GM12864 (cell line): ENCODE data around the gene KLF15.

Experiments
- DNase-seq: peaks from one replicate; pipeline ENCODE4 v3.0.0-alpha.2; 2011; ENCODE audit warnings: low read depth
- H3K4me3 ChIP-seq: 2 replicates; pipeline ENCODE4 v1.5.1; 2011; ENCODE audit warnings: mild to moderate bottlenecking, low read depth, low read length, control low read depth
- TF ChIP-seq, protein P1 (sequence below): IDR thresholded peaks from 2 replicates; pipeline ENCODE4 v1.5.1; 2011; ENCODE audit warnings: low read depth, mild to moderate bottlenecking, moderate library complexity, low read length, control low read depth, inconsistent platforms; ENCODE audit errors: missing control alignments

The KLF15 gene

DNA sequence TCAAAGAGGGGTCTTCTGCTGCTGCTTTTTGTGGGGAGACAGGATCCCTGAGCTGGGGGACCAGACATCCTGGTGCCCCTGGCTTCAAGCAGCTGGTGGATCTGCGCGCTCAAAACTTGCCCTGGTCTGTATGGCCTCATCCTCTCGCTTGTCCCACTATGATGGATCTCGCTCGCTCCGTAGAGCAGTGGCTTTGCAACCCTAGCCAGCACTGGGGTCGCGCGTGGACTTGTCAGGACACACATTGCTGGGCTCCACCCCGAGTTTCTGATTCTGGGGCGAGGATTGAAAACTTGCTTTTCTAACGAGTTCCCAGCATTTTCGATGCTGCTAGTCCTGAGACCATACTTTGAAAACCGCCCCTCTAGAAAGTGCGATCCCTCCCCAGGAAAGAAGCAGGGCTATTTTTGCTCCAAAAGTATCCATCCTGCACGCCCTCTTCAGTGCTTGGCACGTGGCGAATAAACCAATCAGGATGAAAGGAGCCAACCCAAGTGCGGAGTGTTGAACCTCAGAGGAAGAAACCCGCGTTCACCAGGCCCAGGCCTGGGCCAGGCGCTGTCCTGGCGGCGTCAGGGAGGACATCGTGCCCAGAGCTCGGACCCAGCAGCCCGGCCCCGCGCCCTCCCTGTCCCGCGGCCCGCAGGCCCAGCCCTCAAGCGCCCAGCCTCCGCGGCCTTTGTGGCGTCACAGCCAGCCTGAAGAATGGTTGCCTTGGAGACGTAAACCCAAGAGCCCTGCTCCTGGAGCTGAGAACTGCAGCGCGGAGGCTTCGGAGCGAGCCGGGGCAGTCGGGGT lies 37.2 kb upstream of the KLF15 start, which contains the start of gene CFAP100:
TSS of gene CFAP100 (plus strand) at position 731 of the 798 bp plus-strand sequence. CDS start 1,092 bp downstream, outside the sequence.
- TF ChIP-seq, protein P1, sequence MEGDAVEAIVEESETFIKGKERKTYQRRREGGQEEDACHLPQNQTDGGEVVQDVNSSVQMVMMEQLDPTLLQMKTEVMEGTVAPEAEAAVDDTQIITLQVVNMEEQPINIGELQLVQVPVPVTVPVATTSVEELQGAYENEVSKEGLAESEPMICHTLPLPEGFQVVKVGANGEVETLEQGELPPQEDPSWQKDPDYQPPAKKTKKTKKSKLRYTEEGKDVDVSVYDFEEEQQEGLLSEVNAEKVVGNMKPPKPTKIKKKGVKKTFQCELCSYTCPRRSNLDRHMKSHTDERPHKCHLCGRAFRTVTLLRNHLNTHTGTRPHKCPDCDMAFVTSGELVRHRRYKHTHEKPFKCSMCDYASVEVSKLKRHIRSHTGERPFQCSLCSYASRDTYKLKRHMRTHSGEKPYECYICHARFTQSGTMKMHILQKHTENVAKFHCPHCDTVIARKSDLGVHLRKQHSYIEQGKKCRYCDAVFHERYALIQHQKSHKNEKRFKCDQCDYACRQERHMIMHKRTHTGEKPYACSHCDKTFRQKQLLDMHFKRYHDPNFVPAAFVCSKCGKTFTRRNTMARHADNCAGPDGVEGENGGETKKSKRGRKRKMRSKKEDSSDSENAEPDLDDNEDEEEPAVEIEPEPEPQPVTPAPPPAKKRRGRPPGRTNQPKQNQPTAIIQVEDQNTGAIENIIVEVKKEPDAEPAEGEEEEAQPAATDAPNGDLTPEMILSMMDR: no peak
- DNase-seq: no peak
- no peak within 1 kb of the TSS for H3K4me3 ChIP-seq

DNA sequence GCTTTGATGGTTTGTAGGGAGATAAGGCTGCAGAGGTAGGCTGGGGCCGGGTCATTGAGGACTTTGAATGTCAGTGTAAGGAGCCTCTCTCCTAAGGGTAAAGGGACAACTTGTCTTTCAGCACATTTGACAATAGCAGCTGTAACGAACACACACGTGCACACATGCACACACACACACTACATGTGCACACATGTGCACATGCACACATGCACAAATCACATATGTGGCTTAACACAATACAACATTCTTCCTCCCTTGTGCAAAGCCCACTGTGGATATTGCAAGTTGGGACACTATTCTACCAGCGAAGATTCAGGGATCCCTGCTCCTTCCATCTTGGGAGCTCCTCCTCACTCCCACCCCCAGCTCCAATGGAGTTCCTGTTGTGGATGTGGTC lies 36.4 kb upstream of the KLF15 start:
- no peak for DNase-seq
- TF ChIP-seq, protein P1: no peak
- no peak overlapping the region for H3K4me3 ChIP-seq

DNA sequence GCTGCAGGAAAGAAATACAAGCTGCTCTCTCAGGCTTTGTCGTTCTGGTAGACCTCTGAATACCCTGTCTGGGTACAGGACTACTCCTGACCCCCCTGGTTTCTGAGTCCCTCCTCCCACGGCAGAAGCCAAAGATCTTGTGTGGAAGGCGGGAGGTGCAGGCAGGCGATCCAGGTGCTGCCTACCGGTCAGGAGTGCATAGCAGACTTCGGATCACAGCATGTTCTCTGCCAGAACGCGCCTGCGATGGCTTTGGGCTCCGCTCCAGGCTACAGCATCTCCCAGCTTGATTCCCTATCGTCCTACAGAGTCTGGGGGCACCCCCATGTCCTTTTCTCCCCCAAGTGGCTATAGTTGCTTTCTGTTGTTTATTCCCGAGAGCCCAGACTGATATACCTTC lies 35.0 kb upstream of the KLF15 start:
- no peak for DNase-seq
- TF ChIP-seq, protein P1: no peak
- H3K4me3 ChIP-seq: no peak overlapping the region

DNA sequence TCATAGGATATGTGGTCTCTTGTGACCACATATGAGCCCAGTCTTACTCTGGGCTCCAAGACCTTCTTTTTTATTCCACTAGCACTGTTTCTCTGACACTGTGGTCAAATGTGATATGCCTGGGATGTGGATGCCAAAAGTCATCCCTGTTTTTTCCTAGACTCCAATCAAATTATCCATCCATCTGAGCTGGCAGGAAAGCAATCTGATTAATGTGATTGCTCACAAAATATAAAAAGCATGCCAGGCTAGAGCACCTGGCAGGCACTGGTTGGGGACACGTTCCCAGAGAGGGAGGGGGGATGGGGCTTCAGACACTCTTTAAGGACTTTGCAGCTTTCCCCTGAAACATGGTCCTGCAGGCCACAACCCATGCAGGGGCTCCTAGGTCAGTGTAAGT lies 34.4 kb upstream of the KLF15 start:
- H3K4me3 ChIP-seq: no peak overlapping the region
- no peak for DNase-seq
- TF ChIP-seq, protein P1: no peak

DNA sequence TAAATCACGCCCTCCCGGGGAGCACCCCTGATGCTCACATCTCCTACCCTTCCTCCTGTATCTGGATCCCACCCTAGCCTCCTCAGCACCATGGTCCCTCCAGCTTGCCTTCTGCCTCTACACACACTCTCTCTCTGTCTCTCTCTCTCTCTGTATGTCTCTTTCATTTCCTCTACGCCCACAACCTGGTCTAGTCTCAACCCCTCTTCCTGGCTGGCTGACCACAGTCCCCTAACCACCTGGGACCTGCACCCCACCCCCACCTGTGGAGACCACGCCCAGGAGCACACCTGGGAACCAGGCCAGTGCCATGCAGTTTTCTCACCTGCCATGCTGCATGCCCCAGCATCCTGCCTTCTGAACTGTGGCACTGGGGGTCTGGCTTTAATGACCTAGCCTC lies 33.5 kb upstream of the KLF15 start:
- TF ChIP-seq, protein P1: no peak
- no peak overlapping the region for H3K4me3 ChIP-seq
- DNase-seq: no peak

DNA sequence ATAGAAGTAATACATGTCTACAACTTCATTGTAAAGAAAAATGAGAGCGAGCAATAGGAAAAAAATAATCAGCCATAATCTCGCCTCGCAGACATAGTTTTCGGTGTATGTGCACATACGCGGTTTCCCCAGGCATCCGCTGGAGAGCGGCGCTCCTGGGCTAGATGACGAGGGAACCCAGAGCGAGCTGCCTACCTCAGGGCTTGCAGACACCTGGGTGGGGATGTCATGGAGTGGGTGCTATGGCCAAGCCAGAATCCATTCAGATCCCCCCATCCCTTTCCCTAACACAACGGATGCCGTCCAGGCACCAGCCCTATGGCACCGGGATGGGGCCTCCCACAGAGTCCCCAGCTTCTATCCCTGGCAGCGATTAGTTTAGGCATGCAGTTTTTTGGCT lies 33.0 kb upstream of the KLF15 start:
- TF ChIP-seq, protein P1: no peak
- no peak overlapping the region for H3K4me3 ChIP-seq
- DNase-seq: no peak

DNA sequence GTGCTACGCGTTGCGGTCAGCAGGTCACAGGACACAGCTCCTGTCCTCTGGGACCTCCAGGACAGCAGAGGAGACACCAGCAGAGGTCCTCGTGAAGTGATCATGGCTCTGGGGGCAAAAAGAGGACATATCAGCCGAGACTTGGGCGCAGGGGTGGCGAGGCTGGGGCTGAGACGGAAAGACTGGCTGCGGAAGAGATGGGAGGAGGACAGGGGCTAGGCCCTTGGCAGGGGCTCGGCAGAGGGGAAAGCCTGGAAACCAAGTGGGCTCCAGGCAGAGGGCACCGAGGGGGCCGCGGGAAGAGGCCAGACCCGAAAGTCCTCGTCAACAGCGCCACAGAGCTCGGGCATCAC lies 32.6 kb upstream of the KLF15 start:
- TF ChIP-seq, protein P1: no peak
- H3K4me3 ChIP-seq: no peak overlapping the region
- DNase-seq: no peak
